ENCODE measurements around the gene RGS21.

GRCh38 chr1:192407206-192407605 lies 90.4 kb downstream of the RGS21 start:
- TF ChIP-seq EZH2phosphoT487 (IDR thresholded peaks at IDR 0.05; ENCODE audit: borderline replicate concordance, low read length) (no peak), CTCF (conservative IDR thresholded peaks at IDR 0.05; ENCODE audit: low read depth, low read length) (no peak), EZH2 (IDR thresholded peaks at IDR 0.05; ENCODE audit: low read length, unreplicated experiment) (no peak)
